Uterus (tissue), 4 donors: ENCODE data around the gene C12orf54. TPM values are rescaled to one million over a fixed set of nuclear protein-coding genes. Genes with fewer than 3 reads are reported as not detected.

Experiments
- DNase-seq, 2 donors: peaks; one replicate each; pipeline ENCODE4 v3.0.0-alpha.2; 2019 to 2020
- H3K27ac ChIP-seq, 2 donors: fragments of 200-600 bp; sonication (generic); 1 replicate in 1 of 2; 2 replicates in 1 of 2; pipeline ENCODE4 v1.5.1; 2016 to 2018
- H3K27me3 ChIP-seq, 2 donors: fragments of 200-600 bp; sonication (generic); one replicate each; pipeline ENCODE4 v1.5.1; 2018 to 2019; ENCODE audit warnings: control low read depth in 1 of 2
- H3K36me3 ChIP-seq, 2 donors: fragments of 200-600 bp; sonication (generic); one replicate each; pipeline ENCODE4 v1.5.1; 2019; ENCODE audit warnings: control low read depth in 1 of 2
- H3K4me1 ChIP-seq, 2 donors: fragments of 200-600 bp; sonication (generic); one replicate each; pipeline ENCODE4 v1.5.1; 2018 to 2019; ENCODE audit warnings: control low read depth in 1 of 2
- H3K4me3 ChIP-seq, 2 donors: fragments of 200-600 bp; sonication (generic); 1 replicate in 1 of 2; 2 replicates in 1 of 2; pipeline ENCODE4 v1.5.1; 2018 to 2019; ENCODE audit warnings: mild to moderate bottlenecking in 1 of 2
- H3K9me3 ChIP-seq, 2 donors: fragments of 200-600 bp; sonication (generic); one replicate each; pipeline ENCODE4 v1.5.1; 2019; ENCODE audit warnings: control low read depth in 1 of 2
- CTCF ChIP-seq, 4 experiments: fragments of 200-600 bp in 2 of 4; fragments of 450-650 bp in 2 of 4; sonication (generic) in 2 of 4; IDR thresholded peaks; one replicate each; pipeline ENCODE4 v1.5.1; 2016 to 2019; ENCODE audit warnings: antibody characterized with exemption in 4 of 4, mild to moderate bottlenecking in 2 of 4, moderate library complexity in 1 of 4
- POLR2A ChIP-seq, 2 donors: fragments of 450-650 bp; IDR thresholded peaks; one replicate each; pipeline ENCODE4 v1.6.1; 2016; ENCODE audit warnings: antibody characterized with exemption in 2 of 2, mild to moderate bottlenecking in 1 of 2, moderate library complexity in 1 of 2
- intact Hi-C: fragments of 100-400 bp; cut with DNase I; formaldehyde crosslinking; loops from one replicate; pipeline ENCODE4 v1.15.1; 2023; ENCODE audit warnings: low total_unique reads
- total RNA-seq, 4 donors: library from RNA; depleted of rRNA in 3 of 4; stranded (reverse); fragments of >200 nt in 3 of 4; gene quantifications; one replicate each; pipeline versions ENCODE4 v1.1.0 to v1.2.4, GENCODE V29; 2014 to 2023
- donor health status: DM: yes; HTN: yes; CAD: no.

C12orf54 gene
- total RNA-seq, 4 donors from 2014 or later: 3.6 TPM; not detected in 3

GRCh38 chr12:48527891-48528670 is 45.8 kb downstream of the C12orf54 start:
- H3K27me3 ChIP-seq: no peaks in the 10 kb centered on the region
- intact Hi-C loops: no loop called here
- H3K27ac ChIP-seq: no peak overlapping the region
- no peaks in the 10 kb centered on the region for H3K36me3 ChIP-seq
- H3K4me3 ChIP-seq: no peak overlapping the region
- no peak for TF ChIP-seq POLR2A (IDR thresholded peaks at IDR 0.05)
- TF ChIP-seq CTCF (IDR thresholded peaks at IDR 0.05): no peak
- DNase-seq: no peak
- no peaks in the 10 kb centered on the region for H3K4me1 ChIP-seq
- no peaks in the 10 kb centered on the region for H3K9me3 ChIP-seq

- no peak for DNase-seq
- Histone ChIP-seq H3K27me3 (no peaks in the 10 kb centered on the region), H3K27ac (no peak overlapping the region), H3K4me1 (no peaks in the 10 kb centered on the region), H3K4me3 (no peak overlapping the region), H3K36me3 (no peaks in the 10 kb centered on the region), H3K9me3 (no peaks in the 10 kb centered on the region)
- intact Hi-C loops: no loop called here
- TF ChIP-seq POLR2A (IDR thresholded peaks at IDR 0.05): no peak
- no peak for TF ChIP-seq CTCF (IDR thresholded peaks at IDR 0.05)
Measured at GRCh38 chr12:48532601-48533000, 50.3 kb downstream of the C12orf54 start.

- Histone ChIP-seq H3K4me1 (no peaks in the 10 kb centered on the region), H3K9me3 (no peaks in the 10 kb centered on the region), H3K27ac (no peak overlapping the region), H3K4me3 (no peak overlapping the region), H3K27me3 (no peaks in the 10 kb centered on the region), H3K36me3 (no peaks in the 10 kb centered on the region)
- intact Hi-C loops: no loop called here
- DNase-seq: no peak
- TF ChIP-seq POLR2A (IDR thresholded peaks at IDR 0.05) (no peak), CTCF (IDR thresholded peaks at IDR 0.05) (no peak)
Measured at GRCh38 chr12:48536602-48537001, 54.3 kb downstream of the C12orf54 start.

- intact Hi-C loops: no loop called here
- H3K36me3 ChIP-seq: no peaks in the 10 kb centered on the region
- no peak for TF ChIP-seq POLR2A (IDR thresholded peaks at IDR 0.05)
- TF ChIP-seq CTCF (IDR thresholded peaks at IDR 0.05): no peak
- H3K4me3 ChIP-seq: no peak overlapping the region
- H3K4me1 ChIP-seq: no peaks in the 10 kb centered on the region
- H3K9me3 ChIP-seq: no peaks in the 10 kb centered on the region
- no peak for DNase-seq
- H3K27me3 ChIP-seq: no peaks in the 10 kb centered on the region
- H3K27ac ChIP-seq: no peak overlapping the region
Measured at GRCh38 chr12:48542300-48542928, 60.1 kb downstream of the C12orf54 start.

GRCh38 chr12:48545833-48546469 is 63.7 kb downstream of the C12orf54 start:
- intact Hi-C loops: no loop called here
- DNase-seq: no peak

More at GRCh38 chr12:48545833-48546469, 63.7 kb downstream of the C12orf54 start:
- Histone ChIP-seq H3K4me1 (no peaks in the 10 kb centered on the region), H3K36me3 (no peaks in the 10 kb centered on the region), H3K27me3 (no peaks in the 10 kb centered on the region), H3K9me3 (no peaks in the 10 kb centered on the region), H3K4me3 (no peak overlapping the region), H3K27ac (no peak overlapping the region)
- TF ChIP-seq POLR2A (IDR thresholded peaks at IDR 0.05) (no peak), CTCF (IDR thresholded peaks at IDR 0.05) (no peak)
